NCI-H82 treated with DMSO at 0.1 percent for 48 hours (cell line): ENCODE measurements around the gene HOXA5.

Experiments
- DNase-seq: peaks from one replicate; lab custom pipeline; 2025; ENCODE audit not compliant: unreplicated experiment; lab: John Stamatoyannopoulos, UW

The HOXA5 gene

DNA sequence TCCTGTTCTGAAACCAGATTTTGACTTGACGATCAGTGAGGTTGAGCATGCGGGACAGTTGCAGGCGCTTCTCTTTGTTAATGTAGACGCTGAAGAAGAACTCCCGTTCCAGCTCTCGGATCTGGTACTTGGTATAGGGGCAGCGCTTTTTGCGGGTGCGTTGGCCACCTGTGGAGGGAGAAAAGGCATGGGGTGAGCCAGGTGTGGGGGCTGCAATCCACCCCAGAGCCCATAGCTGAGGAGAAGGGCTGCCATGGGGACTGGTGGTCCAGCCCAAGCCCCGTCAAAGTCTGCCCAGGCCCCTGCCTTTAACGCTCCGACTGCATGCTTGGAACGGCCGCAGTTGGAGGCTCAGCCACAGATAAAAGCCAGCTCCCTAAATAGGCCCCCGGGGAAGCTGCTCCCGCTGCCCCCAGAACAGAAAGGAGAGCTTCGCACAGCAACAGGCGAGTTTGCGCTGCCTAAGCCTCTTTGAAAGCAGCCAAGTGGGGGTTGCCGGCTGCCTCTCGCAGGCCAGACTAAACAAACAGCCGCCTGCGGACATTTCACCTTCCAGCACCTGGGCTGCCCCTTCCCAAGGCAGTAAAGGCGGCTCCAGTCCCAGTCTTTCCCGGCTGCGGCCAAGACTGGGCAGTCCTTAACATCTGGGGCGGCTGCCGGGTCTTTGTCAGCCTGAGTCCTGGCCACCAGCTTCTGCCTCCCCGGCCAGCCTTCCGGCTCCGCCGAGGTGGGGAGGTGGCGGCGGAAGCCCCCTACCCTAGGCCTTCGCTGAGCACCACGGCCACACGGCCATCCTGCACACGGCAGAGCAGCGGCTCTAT lies 39.6 kb upstream of the HOXA5 start:
- no peak for DNase-seq

GRCh38 chr7:27182285-27182841 lies 38.9 kb upstream of the HOXA5 start:
- DNase-seq, result no peak

- DNase-seq, result no peak
Observed at GRCh38 chr7:27181795-27182275, 38.4 kb upstream of the HOXA5 start.

DNA sequence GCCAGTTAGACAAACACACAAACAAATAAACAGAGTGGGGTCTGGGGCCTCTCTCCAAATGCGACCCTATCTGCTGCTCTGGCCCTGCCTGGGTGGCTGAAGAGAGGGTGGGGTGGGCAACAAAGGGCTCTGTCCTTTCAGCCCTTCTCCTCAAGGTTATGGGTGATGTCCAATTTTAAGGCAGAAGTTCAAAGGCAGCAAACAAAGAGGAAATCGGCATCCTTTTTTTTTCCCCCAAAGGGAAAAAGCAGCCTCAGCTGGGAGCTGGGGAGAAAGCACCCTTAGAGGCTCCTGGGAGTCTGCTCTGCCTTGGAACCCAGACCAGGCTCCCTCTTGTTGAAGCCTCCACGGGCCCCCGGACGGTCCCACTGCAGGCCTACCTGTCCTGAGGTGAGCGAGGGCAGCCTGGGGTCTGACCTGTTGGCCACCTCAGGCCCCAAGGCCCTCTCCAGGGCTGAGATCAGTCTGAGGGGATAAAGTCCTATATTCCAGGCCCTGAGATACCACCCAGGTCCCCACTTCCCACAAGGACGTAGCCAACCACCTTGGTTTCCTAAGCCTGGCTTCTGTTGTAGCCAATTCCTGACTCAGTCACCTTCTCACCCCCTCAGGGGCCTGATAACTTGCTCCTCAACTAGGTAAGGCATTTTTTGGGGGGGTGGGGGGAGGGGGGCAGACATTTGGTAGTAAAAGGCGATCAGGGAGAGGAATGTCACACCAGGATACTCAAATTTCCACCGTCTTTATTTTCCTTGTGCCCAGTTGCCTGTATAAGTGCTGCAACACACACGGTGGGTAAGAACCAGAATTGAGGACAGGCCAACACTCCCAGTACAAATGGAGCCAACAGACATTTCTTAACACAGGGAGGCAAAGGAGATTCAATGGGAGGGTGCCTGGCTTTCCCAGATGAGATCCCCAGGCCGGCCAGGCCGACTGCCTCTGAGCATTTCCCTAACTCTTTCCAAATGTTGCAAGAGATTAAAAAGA lies 37.2 kb upstream of the HOXA5 start:
- no peak for DNase-seq

DNA sequence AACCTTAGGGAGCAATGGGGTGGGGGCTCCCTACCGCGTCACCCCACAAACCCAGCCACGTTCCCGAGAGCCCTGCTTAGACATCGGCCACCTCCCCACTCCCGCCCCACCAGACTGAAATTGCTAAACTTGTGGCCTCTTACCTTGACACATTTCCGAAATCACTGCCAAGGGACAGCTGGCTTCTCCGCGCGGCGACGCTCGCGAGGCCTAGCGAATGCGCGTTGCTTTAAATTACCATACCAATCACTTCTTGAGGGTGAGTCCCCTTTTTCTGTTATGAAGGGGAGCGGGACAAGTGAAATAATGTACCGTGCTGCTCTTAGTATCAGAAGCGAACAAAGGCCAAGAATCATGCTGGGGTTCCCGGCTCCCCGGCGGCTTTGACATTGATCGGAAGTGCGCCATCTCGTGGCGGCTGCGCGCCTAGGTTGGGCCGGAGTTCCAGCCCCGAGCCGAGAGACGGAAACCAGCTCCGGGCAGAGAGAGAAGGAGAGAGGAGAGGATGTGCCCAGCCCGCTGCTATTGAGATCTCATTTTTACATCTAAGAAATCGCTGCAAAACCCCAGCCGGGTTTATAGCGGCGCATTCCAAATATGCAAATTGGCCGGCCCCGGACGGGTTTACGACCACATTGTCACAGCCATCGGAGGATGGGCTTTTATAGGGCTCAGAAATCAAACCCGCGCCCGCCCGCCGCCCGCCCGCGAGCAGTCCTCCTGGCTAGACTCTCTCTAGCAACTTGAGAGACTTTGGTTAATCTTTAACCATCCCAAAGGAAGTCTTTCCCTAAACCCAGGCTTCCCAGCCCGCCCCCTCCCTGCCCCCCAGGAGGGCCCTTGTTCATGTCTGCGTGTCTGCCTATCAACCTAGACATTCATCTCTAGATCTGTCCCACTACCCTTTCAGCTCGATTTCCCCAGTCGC lies 36.3 kb upstream of the HOXA5 start:
- no peak for DNase-seq

DNA sequence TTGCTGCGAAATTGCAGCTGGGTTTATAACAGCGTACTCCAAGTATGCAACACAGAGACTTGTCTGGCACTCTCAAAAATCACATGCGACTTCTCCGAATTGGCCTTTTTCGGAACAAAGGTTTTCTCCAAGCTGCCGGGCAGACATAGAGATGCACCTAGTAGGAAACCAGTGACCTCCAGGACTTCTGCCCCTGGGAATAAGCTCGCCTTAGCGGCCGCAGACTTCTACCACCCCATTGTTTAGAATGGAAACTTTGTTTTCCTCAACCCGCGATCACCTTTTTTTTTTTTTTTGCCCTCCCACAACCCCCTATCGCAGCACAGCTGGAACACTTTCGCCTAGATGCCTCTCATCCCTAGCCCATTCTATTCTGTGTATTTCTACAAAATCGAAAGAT lies 35.5 kb upstream of the HOXA5 start:
- DNase-seq, result no peak

DNA sequence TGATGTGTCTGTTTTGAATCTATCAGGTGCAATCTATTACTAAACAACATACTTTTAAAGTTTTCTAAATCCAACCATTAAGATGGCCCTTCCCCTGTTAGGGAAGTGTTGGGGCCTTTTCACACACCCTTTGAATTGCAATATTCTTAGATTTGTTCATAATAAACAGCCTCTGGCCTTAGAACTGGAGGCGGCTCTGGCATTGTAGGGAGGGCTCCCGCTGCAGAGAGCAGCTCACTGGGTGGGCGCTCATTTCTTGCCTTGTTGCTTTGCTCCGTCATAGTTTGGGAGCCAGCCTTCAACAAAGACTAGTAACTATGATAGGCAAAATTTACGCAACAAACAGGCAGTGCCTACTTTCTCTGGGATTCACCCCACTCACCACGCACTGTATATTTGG lies 34.9 kb upstream of the HOXA5 start:
- no peak for DNase-seq

GRCh38 chr7:27177795-27178320 lies 34.4 kb upstream of the HOXA5 start:
- DNase-seq, result peak; percentile 53

DNA sequence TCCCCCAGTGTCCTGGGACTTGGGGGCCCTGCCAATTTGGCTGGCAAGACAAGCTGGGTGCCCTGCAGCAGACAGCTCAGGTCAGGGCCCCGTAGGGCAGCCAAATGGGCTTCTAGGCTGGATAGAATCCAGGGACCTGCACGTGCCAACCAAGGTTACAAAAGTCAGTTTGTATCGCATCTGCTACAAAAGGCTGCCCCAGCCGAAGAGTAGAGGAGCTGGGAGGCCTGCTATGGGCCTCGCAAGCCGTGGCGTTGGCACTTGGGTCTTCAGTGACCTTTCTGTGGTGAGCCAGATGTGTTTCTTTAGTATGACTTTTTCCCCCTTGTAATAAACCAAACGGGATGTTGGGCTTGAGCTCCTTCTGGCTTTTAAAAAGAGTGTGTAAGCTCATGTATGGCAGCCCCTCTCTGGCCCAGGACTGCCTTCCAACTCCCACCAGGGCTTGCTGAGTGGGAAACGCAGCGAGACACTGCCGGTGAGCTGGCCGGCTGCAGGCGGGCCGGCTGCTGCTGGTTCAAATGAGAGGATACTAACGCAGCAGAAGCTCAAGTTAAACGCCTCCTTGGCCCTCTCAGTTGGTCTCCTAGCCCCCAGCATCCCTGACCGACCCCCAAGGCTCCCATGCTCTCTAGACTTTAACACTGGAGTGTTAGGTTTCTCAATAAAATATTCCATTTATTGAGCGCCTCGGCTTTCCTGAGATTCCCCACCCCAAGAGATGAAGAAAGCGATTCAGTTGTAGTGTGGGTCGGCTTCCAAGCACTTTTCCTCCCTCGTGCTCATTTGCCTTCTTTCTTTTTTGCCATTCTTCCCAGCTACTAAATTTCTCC lies 33.7 kb upstream of the HOXA5 start:
- no peak for DNase-seq

GRCh38 chr7:27176524-27176845 lies 33.0 kb upstream of the HOXA5 start:
- DNase-seq, result no peak

DNA sequence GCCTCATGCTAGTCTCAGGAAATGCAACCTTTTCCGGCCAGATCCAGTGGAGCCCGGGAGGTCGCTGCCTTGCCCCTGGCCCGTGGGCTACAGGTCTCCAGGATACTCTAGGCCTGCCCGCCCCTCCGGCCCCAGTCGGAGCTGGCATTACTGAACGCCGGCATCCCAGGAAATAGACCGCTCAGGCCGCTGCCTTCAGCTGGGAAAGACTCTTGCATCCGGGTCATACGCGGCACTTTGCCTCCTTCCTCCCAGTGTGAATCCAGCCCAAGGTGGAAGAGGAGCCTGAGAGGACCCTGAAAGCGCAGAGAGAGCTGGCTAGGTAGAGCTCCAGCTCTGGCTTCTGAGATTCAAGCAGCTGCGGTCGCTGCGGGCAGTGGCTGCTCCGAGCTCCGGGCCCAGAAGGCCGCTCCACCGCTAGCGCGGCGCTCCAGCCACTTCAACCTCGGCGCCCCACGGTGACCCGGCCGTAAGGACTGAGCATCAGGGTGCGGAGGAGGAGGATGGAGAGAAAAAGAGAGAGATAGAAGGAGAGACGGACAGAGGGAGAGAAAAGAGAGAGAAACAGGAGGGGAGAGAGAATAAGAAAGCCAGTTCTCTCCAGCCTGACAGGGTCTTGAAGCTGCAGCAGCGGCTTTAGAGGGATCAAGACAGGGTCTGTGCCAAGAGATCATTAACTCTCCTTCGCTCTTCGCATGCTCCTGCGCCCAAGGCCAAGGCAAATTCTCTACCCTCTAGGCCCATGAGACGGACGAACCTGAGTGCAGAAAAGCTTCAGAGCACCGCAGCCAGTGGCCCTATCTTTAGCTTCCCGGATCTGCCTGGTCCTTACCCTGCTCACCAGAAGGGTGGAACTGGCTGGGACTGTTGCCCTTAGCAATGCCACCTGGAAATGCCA lies 32.4 kb upstream of the HOXA5 start:
- DNase-seq, result no peak

DNA sequence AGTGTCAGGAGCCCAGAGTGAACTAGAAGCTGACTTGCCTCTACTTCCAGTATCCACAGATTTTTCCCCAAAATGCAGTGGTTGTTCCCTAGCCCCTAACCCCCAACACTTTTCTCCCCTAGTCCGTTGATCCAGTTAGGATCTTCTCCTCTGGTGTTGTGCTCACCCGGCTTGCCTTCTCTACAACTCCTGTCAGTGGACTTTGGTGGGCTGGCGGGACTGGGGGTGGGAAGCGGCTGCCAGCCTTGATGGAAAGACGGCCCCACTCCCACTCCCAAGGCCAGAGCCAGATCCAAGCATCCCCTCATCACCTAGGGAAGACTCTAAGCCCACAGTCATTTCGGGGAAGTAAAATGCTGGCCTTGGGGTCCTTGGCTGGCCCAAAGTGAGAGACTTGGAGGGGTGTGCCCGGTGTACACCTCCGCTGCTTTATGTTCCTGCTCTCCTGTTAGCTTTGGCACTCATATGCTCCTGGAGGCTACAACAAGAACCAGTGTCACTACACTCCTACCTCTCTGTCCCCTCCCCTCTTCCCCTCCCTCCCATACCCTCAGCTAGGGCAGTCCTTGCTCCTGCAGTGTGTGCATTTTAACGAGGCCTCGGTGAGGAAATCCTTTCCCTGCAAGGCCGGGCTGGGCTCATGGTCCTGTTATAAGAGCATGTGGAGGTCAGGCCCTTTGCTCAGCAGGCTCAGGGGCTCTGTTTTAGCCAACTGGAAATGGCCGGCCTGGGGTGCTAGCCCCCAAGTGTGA lies 31.6 kb upstream of the HOXA5 start:
- DNase-seq, result no peak

- no peak for DNase-seq
Observed at GRCh38 chr7:27173956-27174873, 30.7 kb upstream of the HOXA5 start, which contains the start of gene HOXA10. Gene HOXA10 (minus strand): TSS chr7:27174320. CDS start chr7:27174306, 14 bp downstream.

DNA sequence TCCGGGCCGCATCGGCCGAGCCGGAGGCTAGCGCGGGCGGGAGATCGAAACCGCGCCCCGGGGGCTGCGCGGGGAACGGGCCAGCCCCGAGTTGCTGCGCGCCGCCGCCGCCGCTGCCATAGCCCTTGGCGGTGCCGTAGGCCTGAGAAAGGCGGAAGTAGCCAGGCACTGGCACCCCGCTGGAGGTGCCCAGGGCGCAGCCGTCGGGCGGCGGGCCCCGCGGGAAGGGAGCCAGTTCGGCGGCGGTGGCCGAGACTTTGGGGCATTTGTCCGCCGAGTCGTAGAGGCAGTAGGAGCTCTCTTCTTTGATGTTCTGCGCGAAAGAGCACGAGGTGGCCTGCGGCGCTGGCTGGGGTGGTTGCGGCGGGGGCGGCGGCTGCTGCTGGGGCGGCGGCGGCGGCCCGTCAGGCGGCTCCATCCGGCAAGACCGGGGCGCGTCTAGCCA lies 30.1 kb upstream of the HOXA5 start:
- no peak for DNase-seq

DNA sequence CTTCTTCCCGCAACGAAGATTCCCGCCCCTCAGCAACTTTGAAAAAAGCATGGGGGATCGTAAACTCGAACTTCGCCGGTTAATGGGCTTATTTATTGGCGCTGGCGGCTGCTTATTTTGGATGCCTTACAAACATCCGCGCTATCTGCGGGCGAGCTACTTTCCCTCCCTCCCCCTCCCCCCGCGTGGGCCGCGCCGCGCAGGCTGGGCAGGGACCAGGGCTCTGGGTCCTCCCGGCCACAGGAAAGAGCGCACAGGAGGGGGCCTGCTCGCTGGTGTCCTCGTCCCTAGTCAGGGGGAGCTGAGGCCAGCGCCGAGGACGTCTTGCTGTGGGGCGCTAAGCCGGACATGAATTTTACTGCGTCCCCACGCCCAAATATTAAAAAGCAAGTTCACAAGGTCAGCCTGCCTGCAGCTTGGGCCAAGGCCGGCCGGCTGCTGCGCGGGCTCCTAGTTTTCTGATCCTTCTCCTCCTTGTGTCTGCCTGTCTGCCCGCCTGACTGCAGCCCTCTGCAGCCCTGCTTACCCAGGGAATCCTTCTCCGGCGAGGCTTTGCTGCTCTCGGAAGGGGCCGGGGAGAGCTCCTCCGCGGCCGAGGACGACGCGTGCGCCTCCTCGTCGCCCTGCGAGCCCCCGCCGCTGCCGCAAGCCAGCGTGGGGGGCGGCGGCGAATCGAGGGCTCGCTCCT lies 29.5 kb upstream of the HOXA5 start:
- no peak for DNase-seq

- no peak for DNase-seq
Observed at GRCh38 chr7:27172315-27172774, 28.9 kb upstream of the HOXA5 start.
